Endodermal cell (in vitro differentiated cells): ENCODE results near the gene SPAG16. TPM values are rescaled to one million over a fixed set of nuclear protein-coding genes. Genes with fewer than 3 reads are reported as not detected.

Experiments
- DNase-seq: peaks from one replicate; pipeline ENCODE4 v3.0.0-alpha.2; 2017
- H3K27ac ChIP-seq: 2 replicates; pipeline ENCODE4 v1.5.1; 2013; ENCODE audit warnings: mild to moderate bottlenecking, low read depth, low read length, moderate library complexity
- H3K27me3 ChIP-seq: 2 replicates; pipeline ENCODE4 v1.6.1; 2013; ENCODE audit warnings: mild to moderate bottlenecking, low read length, moderate library complexity; ENCODE audit not compliant: insufficient read depth, control insufficient read depth, poor library complexity, severe bottlenecking
- H3K36me3 ChIP-seq: 2 replicates; pipeline ENCODE4 v1.7.0; 2013; ENCODE audit warnings: mild to moderate bottlenecking, low read length, moderate library complexity; ENCODE audit not compliant: control insufficient read depth, insufficient read depth
- H3K4me1 ChIP-seq: one replicate; pipeline ENCODE4 v1.7.0; 2013; ENCODE audit warnings: low read length; ENCODE audit not compliant: control insufficient read depth, insufficient read depth
- H3K4me3 ChIP-seq: 2 replicates; pipeline ENCODE4 v1.5.1; 2013; ENCODE audit warnings: mild to moderate bottlenecking, low read length, moderate library complexity
- H3K9ac ChIP-seq: 2 replicates; pipeline ENCODE4 v1.6.1; 2013; ENCODE audit warnings: mild to moderate bottlenecking, low read length, moderate library complexity; ENCODE audit not compliant: poor library complexity, severe bottlenecking; ENCODE audit errors: extremely low read depth
- H3K9me3 ChIP-seq: 2 replicates; pipeline ENCODE4 v1.6.1; 2013; ENCODE audit warnings: mild to moderate bottlenecking, low read length, moderate library complexity; ENCODE audit not compliant: control insufficient read depth
- H3K27ac Mint-ChIP-seq: 2 replicates; pipeline ENCODE4 v1.8.0; 2020; ENCODE audit warnings: mixed read lengths
- H3K27me3 Mint-ChIP-seq: 2 replicates; pipeline ENCODE4 v1.8.0; 2021; ENCODE audit warnings: mild to moderate bottlenecking, mixed read lengths; ENCODE audit not compliant: insufficient read depth
- H3K36me3 Mint-ChIP-seq: 2 replicates; pipeline ENCODE4 v1.8.0; 2020; ENCODE audit warnings: low read depth, mixed read lengths
- H3K4me1 Mint-ChIP-seq: 2 replicates; pipeline ENCODE4 v1.8.0; 2020; ENCODE audit warnings: mixed read lengths
- H3K4me3 Mint-ChIP-seq: 2 replicates; pipeline ENCODE4 v1.8.0; 2020; ENCODE audit warnings: mild to moderate bottlenecking, moderate library complexity, mixed read lengths
- H3K9me3 Mint-ChIP-seq: 2 replicates; pipeline ENCODE4 v1.8.0; 2020; ENCODE audit warnings: mild to moderate bottlenecking, mixed read lengths
- WGBS, 2 experiments: methylation state at CpG; one replicate each; pipeline versions ENCODE4 v1.1.5 to v1.1.7; 2013; ENCODE audit warnings: missing lambda C conversion rate in 2 of 2, mixed read lengths in 1 of 2; ENCODE audit not compliant: insufficient coverage in 1 of 2, insufficient read length in 1 of 2; 5-methylcytosine and 5-hydroxymethylcytosine counted together
- total RNA-seq, 2 donors: library from RNA; stranded (reverse); fragmentation: NEBNext Ultra II Directional in 1 of 2; extraction: Animal tissue kit (Norgen Biotek cat#: 25700) in 1 of 2; gene quantifications; 2 replicates in 1 of 2; 3 replicates in 1 of 2; pipeline ENCODE4 v1.2.1, GENCODE V29; 2021
- TF ChIP-seq, protein P1 (sequence below): fragments of 200-600 bp; sonication (generic); conservative IDR thresholded peaks from 2 replicates; pipeline ENCODE4 v1.5.0; 2021; ENCODE audit warnings: antibody characterized with exemption, mild to moderate bottlenecking

The SPAG16 gene
- total RNA-seq, 2 donors from 2014 or later = 27.8 to 38.2 TPM

DNA sequence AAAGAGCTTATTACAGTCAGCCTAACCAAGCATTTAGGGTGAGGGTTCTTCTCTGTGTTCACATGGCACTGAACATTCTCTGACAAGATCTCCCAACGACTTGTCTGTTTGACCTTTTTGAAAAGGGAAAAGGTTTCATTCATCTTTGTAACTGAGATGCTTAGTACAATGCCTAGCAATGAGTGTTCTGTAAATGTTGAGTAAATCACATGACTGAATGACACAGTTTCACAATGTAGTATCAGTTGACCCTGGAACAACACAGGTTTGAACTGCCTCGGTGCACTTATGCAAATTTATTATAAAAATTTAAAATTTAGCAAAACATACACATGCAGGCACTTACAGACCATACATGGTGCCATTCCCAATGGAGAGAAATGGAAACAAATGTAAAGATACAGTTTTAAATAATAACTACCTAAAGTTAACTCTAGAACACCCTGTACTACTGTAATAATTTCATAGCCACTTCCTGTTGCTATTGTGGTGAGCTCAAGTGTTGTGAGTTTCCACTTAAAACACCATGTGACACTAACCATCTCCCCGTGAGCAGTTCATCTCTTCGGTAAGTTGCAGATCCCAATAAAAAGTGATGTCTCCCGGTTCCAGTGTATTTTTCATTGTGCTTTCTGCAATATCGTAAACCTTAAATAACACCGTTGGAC, 1092.5 kb downstream of the SPAG16 start:
- H3K9ac ChIP-seq = no peak overlapping the region
- no peaks in the 10 kb centered on the region for H3K27me3 ChIP-seq
- WGBS, 2 experiments = 92 to 97% methylated on average over 6 to 7 of the region's 7 CpGs
- no peak for DNase-seq
- no peak overlapping the region for H3K27ac ChIP-seq
- Mint-ChIP-seq H3K27me3 (no peaks in the 10 kb centered on the region), H3K4me1 (peaks cover 2% of the 10 kb centered on the region), H3K36me3 (no peaks in the 10 kb centered on the region), H3K9me3 (no peaks in the 10 kb centered on the region), H3K4me3 (no peak overlapping the region), H3K27ac (no peak overlapping the region)
- H3K9me3 ChIP-seq = no peaks in the 10 kb centered on the region
- TF ChIP-seq, protein P1, sequence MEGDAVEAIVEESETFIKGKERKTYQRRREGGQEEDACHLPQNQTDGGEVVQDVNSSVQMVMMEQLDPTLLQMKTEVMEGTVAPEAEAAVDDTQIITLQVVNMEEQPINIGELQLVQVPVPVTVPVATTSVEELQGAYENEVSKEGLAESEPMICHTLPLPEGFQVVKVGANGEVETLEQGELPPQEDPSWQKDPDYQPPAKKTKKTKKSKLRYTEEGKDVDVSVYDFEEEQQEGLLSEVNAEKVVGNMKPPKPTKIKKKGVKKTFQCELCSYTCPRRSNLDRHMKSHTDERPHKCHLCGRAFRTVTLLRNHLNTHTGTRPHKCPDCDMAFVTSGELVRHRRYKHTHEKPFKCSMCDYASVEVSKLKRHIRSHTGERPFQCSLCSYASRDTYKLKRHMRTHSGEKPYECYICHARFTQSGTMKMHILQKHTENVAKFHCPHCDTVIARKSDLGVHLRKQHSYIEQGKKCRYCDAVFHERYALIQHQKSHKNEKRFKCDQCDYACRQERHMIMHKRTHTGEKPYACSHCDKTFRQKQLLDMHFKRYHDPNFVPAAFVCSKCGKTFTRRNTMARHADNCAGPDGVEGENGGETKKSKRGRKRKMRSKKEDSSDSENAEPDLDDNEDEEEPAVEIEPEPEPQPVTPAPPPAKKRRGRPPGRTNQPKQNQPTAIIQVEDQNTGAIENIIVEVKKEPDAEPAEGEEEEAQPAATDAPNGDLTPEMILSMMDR = no peak
- H3K36me3 ChIP-seq = no peaks in the 10 kb centered on the region
- H3K4me3 ChIP-seq = no peak overlapping the region
- H3K4me1 ChIP-seq = no peaks in the 10 kb centered on the region

DNA sequence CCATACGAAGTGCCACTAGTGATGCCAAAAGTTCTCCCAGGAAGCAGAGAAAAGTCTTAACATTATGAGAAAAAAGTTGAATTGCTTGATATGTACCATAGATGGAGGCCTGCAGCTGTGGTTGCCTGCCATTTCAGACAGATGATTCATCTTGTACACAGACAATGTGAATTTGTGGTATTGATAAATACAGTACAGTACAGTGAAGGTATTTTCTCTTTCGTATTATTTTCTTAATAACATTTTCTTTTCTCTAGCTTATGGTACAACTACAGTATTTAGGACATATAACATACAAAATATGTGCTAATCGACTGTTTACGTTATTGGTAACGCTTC, 1093.0 kb downstream of the SPAG16 start:
- DNase-seq = no peak
- H3K9me3 Mint-ChIP-seq = no peaks in the 10 kb centered on the region
- H3K4me3 Mint-ChIP-seq = no peak overlapping the region
- H3K4me1 Mint-ChIP-seq = peaks cover 2% of the 10 kb centered on the region
- Histone ChIP-seq H3K9ac (no peak overlapping the region), H3K36me3 (no peaks in the 10 kb centered on the region), H3K27me3 (no peaks in the 10 kb centered on the region), H3K4me1 (no peaks in the 10 kb centered on the region), H3K9me3 (no peaks in the 10 kb centered on the region), H3K4me3 (no peak overlapping the region), H3K27ac (no peak overlapping the region)
- WGBS, 2 experiments = 94 to 100% methylated on average over 1 to 4 of the region's 5 CpGs
- H3K27ac Mint-ChIP-seq = no peak overlapping the region
- no peaks in the 10 kb centered on the region for H3K36me3 Mint-ChIP-seq
- no peaks in the 10 kb centered on the region for H3K27me3 Mint-ChIP-seq
- TF ChIP-seq, protein P1 = no peak

DNA sequence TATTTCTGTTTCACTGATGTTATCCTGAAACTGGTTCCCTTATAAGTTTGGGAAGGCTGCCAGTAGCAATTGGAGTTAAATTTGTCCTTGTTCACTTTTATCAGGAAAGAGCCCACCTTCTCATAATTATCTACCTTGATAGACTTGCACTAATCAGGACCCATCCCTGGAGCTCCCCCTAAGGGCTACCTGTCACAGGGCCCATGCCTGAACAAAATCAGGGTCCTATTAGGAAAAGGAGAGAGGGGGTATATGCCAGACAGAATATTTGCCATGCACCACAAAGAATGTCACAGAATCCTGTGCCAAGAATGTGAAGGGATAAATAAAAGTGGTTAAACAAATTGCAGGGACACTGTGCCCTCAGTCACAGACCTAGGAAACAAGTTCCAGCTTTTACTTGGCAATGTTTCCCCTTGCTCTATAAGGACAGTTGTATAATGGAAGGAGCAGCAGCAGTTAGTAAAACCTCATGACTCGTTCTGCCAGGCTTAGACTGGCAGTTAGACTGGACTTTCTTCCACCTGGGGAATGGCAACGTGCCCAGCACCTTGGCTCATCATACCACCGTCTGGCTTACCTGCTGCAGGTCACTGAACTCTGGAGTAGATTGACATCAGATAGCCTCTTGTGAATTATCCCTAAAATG, 1094.3 kb downstream of the SPAG16 start:
- DNase-seq = peak; percentile 58
- Mint-ChIP-seq H3K27ac (no peak overlapping the region), H3K36me3 (no peaks in the 10 kb centered on the region), H3K4me3 (no peak overlapping the region), H3K9me3 (no peaks in the 10 kb centered on the region), H3K4me1 (peaks cover 2% of the 10 kb centered on the region), H3K27me3 (no peaks in the 10 kb centered on the region)
- WGBS, 2 experiments = 86 to 87% methylated on average over 3 of the region's 3 CpGs
- no peaks in the 10 kb centered on the region for H3K27me3 ChIP-seq
- H3K4me1 ChIP-seq = no peaks in the 10 kb centered on the region
- H3K27ac ChIP-seq = no peak overlapping the region
- H3K9ac ChIP-seq = no peak overlapping the region
- TF ChIP-seq, protein P1 = peak; percentile 60
- no peaks in the 10 kb centered on the region for H3K9me3 ChIP-seq
- no peaks in the 10 kb centered on the region for H3K36me3 ChIP-seq
- H3K4me3 ChIP-seq = no peak overlapping the region
